NCI-H2107 (cell line): ENCODE results near the gene TUBA1C.

Experiments used
- DNase-seq: peaks from one replicate; lab custom pipeline; 2025; lab: John Stamatoyannopoulos, UW

Gene TUBA1C

DNA sequence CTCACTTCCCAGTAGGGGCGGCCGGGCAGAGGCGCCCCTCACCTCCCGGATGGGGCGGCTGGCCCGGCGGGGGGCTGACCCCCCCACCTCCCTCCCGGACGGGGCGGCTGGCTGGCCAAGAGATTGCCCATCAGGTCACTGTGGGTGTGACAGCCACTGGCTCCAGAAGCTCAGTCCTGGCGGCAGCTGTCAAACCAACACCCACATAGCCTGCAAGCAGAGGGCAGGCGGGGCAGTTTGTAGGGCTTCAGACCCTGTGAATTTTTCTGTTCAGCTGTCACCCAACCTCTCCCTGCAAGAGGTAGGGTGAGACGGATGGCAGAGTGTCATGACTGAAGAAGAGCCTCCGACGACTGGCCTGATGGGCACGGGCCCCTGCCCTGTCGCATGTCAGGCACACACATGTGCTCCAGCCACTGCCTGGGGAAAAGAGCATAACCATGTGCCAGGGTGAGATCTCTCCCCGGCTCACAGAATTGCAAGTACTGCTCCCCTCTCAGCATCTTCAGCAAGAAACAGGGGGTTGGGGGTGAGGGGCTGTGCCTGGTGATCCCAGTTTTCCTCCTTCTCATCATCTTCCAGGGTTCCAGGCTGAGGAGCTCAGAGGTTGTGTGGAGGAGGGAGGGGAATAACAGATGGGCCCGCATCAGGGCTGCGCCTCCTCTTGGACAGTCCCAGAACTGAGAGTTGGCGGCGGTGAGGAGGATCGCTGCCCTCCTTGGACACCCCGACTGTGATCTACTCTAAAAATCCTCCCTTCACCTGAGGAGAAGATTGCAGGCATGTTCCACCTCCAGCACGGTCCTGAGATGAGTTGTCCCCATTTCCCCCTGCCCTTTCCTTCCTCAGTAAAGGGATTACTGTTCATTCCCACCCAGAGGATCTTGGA is 18.9 kb downstream of the TUBA1C start:
- DNase-seq = no peak

DNA sequence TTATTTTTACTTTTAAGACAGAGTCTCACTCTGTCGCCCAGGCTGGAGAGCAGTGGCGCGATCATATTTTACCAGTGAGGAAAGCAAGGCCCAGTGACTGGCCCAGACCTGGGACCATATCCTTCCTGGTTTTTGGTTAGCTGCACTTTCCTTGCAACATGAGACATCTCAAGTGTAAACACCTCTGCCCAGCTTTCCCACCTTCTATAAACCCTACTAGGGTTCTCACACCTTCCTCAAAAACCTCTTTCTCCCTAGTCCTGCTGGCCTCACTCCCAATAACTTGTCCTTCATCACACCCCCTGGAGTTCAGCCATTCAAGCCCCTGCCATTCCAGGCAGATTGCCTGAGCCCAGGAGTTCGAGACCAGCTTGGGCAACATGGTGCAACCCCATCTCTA is 19.8 kb downstream of the TUBA1C start:
- no peak for DNase-seq

DNA sequence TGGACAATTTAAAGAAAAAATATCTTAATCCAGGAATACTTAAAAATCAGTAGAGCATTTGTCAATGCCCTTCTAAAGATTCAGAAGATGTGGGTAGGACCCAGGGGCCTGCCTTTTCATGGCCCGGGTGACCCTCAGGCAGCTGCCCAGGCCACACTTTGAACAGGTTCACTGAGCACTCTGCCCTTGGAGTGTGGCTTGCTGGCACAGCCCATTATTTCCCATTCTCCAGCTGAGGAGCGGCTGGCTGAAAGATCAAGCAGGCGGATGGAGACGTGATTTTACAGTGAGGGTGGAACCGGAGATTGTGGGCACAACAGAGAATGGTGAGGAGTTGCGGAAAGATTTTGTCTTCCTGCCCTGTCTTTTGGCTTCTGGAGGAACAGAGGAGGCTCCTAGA is 23.0 kb downstream of the TUBA1C start:
- no peak for DNase-seq

DNA sequence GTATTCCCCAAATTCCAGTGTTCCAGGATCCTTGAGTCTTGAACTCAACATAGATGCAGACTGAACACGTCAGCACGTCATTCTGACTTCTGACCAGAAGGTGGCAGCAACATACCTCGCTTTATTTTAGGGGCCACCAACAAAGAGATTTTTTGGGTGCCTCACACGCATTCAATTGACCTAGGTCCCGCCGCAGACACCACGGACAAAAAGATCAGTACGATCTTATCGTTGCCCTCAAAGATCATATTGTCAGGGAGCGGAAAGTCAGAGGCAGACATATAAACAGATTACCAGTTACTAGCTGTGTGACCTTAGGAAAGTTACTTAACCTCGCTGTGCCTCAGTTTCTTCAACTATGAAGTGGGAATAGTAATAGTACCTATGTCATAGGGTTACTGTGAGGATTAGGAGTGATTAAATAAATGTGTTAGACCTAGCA is 23.6 kb downstream of the TUBA1C start:
- no peak for DNase-seq

DNA sequence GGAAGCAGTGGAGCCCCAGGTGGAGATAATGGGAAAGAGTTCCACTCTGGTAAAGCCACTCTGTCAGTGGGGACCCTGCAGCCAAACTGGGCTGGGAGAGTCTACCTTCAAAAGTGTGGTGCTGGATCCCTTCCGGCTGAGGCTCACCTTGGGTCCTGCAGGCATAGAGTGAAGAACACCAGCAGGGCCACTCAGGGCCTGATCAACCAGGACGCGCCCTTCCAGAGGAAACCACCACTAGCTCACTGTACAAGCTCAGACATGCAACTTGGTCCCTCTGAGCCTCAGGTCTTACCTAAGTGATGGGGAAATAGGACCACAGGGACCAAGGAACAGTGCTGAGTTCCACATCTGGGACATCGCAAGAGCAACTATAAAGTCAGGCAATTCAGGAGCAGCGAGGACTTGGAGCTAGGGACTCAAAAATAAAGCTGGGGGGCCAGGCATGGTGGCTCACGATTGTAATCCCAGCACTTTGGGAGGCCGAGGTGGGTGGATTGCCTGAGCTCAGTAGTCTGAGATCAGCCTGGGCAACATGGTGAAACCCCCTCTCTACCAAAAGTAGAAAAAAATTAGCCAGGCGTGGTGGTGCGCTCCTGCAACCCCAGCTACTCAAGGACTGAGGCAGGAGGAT is 24.2 kb downstream of the TUBA1C start:
- DNase-seq = no peak

DNA sequence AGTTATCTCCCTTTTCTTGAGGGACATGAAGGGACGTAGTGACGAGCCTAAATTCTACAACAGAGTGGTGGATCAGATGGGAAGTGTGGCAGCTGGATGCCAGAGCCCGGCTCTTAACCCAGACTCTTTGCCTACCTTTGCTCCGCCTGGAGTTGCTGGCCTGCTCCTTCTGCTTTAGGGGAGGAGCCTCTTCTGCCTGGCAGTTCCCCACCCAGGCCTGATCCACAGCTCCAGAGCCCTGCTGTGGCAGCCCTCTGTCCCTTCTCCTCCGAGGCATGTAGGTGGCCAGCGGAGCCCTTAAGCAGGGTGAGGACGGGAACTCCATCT is 27.8 kb downstream of the TUBA1C start:
- no peak for DNase-seq

DNA sequence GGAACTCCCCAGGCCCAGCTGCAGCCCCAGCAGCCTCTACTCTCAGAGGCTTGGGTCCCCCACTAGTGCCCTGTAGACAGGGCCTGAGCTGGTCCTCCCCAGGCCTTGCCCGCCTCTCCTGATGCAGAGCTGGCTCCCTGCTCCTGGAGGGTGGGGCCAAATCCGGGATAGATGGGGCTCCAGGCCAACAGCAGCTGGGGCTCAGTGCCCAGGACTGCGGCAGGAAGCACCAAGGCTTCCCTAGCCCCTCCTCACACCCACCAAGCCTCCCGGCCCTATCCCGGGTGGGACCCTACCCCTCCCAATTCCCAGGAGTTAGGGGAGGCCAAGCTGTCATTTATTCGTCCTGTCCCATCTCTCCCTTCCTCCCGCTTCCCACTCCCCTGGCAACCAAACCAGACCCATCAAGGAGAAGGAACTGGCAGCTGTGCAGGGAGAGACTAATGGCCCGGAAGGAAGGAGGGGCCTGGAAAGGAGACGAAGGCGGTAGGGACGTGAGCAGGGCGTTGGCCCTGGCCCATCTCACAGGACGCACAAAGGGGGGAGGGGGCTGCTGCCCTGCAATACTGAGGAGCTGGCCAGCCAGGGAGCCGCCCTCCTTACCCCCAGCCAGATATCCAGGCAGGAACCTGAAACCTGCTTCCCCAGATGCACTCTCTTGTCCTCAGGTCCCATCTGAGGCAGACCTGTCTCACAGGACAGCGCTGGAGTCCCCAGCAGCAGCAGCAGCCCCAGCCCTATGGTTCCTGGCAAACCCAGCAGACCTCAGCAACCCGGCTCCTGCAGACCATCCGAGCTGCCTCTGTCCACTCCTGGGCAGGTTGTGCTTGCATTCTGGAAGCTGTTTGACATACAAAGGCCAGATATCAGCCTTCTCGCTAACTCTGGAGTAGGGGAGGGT is 28.4 kb downstream of the TUBA1C start:
- no peak for DNase-seq

DNA sequence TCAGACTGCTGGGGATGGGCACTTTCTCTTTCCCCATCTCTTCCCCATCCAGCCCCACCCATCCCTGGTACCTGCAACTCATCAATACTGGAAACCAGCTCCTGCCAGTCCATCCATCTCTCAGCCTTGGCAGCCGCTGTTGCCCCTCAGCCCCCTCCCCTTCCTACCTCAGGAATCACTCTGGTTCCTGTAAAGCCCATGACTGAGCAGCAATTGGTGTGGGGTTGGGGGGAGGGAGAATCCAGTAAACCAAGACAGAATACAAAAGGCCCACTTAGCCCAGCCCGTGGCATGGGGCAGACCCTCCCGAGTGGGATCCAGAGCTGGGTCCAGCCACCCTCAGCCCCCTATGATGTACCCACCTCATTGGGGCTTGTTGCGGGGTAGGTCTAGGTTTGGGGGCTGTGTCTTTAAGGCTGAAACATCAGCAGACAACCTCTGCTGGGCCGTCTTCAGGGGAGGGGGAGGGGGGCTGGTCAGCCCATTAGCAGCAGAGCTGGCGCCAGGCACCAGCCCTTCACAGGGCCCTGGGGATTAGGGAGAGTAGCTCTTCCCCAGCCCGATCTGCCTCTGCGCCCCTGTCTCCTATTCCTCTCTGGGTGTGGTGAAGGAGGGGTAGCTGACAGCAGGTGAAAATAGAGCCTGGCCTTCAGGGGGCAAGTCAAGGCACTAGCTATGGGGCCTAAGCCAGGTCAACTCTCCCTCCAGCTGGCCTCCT is 29.4 kb downstream of the TUBA1C start:
- DNase-seq = no peak

DNA sequence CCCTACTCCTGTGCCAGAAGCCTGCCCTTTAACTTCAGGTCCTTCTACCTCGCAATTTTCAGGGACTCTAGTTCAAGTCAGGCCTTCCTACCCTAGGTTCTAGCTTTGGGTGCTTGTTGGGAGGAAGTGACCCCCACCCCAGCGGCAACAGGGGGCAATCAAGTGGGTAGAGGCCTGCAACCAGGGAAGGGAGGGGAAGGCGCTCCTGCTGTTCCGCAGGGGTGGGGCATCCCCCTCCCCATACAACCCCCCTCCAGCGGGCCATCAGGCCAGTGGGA is 29.9 kb downstream of the TUBA1C start:
- DNase-seq = no peak

DNA sequence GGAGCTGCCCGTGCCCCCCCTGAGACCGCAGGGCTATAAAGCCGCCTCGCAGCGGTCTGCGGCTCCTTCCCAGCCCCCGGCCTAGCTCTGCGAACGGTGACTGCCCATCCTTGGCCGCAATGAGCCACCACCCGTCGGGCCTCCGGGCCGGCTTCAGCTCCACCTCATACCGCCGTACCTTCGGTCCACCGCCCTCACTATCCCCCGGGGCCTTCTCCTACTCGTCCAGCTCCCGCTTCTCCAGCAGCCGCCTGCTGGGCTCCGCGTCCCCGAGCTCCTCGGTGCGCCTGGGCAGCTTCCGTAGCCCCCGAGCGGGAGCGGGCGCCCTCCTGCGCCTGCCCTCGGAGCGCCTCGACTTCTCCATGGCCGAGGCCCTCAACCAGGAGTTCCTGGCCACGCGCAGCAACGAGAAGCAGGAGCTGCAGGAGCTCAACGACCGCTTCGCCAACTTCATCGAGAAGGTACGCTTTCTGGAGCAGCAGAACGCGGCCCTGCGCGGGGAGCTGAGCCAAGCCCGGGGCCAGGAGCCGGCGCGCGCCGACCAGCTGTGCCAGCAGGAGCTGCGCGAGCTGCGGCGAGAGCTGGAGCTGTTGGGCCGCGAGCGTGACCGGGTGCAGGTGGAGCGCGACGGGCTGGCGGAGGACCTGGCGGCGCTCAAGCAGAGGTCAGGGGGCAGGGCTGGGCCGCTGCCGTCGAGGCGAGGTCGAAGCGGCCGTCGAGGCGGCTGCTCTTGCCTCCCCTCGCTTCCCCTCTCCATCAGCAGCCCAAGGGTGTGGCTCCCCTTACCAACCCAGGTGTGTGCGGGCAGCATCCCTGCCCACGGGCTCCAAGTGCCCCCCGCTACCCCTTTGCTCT is 30.4 kb downstream of the TUBA1C start, which contains the start of gene PRPH:
TSS of gene PRPH (plus strand) at position 66 of the 855 bp plus-strand sequence. CDS start at position 120, 54 bp downstream.
- no peak for DNase-seq

DNA sequence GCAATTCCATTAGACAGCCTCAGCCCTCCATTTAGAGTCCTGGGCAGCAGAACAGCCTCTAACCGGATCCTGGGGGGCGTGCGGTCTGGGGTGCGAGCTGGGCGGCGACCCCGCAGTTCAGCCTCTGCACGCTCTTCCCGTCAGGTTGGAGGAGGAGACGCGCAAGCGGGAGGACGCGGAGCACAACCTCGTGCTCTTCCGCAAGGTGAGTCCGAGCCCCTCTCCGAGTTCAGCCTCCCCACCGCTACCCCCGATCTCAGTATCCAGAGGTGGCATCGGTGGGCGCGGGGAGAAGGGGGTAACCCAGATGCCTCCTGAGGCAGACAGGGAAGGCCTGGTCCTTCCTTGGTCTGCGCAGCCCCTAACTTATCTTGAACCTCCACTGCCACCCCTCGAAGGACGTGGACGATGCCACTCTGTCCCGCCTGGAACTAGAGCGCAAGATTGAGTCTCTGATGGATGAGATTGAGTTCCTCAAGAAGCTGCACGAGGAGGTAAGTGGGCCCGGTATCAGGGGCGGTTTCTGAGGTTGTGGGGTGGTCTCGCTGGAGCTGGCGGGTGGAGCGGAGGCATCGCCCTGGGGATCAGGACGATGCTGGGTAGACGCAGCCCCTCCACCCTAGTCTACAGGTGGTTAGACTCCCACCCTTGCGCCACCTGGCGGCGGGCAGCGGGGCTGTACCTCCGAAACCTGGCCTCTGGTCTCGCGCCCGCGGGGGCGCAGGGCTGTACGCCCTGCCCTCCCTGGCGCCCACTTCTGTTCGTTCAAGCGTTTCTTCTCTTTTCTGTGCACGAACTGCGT is 31.4 kb downstream of the TUBA1C start:
- DNase-seq = no peak

DNA sequence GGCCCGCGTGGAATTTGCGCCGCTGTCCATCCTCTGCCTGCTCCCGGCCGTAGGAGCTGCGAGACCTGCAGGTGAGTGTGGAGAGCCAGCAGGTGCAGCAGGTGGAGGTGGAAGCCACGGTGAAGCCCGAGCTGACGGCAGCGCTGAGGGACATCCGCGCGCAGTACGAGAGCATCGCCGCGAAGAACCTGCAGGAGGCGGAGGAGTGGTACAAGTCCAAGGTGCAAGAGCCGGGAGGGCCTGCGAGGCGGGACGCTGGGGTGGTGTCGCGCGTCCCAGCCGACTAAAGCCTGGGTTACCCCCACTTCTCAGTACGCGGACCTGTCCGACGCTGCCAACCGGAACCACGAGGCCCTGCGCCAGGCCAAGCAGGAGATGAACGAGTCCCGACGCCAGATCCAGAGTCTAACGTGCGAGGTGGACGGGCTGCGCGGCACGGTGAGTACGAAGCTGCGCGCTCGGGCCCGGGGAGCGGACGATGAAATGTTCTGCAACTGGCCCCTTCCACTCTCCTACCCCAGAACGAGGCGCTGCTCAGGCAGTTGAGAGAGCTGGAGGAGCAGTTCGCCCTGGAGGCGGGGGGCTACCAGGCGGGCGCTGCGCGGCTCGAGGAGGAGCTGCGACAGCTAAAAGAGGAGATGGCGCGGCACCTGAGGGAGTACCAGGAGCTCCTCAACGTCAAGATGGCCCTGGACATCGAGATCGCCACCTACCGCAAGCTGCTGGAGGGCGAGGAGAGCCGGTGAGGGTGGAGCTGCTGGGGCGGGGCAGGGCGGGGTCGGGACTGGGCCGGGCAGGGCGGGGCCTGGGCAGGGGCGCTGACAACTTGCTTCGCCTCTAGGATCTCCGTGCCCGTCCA is 32.2 kb downstream of the TUBA1C start:
- no peak for DNase-seq

DNA sequence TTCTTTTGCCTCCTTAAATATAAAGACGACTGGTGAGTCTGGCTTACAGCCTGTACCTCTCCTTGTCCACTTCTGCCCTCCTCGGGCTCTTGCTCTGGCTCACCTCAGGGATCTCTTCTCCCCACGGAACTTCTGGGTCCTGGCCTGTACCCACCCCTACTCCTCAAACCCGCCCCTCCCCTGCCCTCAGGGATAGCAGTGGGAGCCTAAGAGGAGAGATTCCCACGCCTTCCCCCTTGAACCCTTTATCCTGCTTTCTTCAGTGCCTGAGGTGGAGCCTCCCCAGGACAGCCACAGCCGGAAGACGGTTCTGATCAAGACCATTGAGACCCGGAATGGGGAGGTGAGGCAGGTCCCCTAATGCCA is 32.8 kb downstream of the TUBA1C start:
- no peak for DNase-seq

DNA sequence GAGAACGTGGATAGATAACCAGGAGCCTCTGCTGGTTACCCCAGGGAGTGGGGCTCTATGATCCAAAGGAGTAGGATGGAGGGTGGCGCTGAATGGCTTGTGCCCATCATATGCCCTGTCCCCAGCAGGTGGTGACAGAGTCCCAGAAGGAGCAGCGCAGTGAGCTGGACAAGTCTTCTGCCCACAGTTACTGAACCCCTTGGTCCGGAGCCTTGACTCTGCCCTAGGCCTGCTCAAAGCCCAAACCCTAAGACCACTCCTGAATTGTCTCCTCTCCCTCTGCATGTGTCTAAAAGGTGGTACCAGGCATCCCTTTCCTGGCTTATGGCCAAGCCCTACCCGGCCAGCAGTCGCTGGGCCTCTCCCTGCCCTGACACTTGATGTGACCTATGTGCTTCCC is 33.3 kb downstream of the TUBA1C start:
- no peak for DNase-seq

DNA sequence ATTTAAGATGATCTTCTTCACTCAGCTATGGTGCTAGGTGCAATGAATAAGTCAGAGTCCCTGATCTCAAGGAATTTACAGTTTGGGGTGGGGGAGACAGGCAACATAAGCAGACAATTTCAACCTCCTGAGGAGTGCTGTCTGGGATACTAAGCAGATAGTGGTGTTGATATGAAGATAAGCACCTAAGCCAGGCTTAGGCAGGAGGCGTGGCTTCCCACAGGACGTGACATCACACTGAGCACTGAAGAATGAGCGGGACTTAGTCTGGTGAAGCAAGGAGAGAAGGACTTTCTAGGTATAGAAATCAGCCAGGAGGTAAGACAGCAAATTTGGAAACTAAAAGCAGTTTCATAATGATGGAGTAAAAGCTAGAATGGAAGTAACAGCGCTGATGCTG is 36.9 kb downstream of the TUBA1C start:
- DNase-seq = no peak

DNA sequence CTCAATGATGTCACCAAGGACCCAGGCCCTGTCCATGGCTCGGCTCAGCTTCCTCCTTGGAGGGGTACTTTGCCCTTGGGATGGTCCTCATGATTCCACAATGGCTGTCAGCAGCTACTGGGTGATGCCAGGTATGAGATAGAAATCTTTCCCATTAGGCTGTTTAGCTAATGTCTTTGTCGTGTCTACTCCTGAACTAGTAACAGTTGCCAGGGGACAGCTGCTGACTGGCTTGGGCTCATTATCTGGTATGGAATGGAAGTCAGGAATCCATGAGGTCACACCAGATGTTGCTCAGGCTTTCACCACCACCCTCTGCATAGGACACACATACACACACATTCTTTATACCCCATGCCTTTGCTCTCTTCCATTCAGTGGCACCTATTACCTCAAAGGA is 39.3 kb downstream of the TUBA1C start:
- no peak for DNase-seq

DNA sequence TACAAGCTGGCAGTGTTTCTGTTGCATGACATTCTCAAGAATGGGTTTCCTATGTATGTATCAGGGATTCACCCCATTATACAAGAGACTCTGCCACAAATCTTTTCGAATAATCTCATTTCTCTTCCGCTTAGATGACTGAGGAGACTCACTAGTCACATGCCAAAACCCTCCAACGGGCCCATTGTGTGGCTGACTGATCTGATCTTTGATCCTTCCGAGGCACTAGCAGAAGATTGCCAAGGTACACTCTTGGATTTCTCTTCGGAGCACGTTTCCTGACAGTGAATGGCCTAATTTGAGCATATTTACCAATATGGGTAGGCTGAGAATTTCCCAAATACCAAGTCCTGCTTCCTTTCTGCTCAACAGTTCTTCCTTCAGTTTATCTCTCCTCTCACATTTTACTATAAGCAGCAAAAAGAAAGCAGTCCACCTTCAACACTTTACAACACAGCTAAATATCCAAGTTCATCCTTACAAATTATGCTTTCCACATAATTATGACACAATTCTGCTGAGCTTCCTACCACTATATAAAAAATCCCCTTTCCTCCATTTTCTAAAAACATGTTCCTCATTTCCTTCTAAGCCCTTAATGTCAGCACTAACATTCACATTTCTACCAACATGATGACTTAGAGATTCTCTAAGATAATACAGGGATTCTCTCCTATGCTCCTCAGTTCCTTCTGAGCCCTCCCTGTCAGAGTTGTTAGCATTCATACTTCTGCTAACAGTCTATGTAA is 41.1 kb downstream of the TUBA1C start:
- DNase-seq = no peak

DNA sequence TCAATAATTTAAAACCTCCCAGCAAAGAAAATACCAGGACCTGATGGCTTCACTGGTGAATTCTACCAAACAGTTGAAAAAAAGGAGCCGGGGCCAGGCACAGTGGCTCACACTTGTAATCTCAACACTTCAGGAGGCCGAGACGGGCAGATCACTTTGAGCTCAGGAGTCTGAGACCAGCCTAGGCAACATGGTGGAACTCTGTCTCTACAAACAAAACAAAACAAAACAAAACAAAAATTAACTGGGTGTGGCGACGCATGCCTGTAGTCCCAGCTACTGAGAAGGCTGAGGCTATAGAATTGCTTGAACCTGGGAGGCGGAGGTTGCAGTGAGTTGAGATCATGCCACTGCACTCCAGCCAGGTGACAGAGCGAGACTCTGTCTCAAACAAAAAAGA is 44.5 kb downstream of the TUBA1C start:
- DNase-seq = no peak
